ENCODE measurements around the gene NUCB1.

GRCh38 chr19:48967346-48968178, 67.5 kb downstream of the NUCB1 start:
- TF ChIP-seq CTCF (conservative IDR thresholded peaks at IDR 0.05; ENCODE audit: low read length): no peak
- no peak for TF ChIP-seq EZH2phosphoT487 (IDR thresholded peaks at IDR 0.05; ENCODE audit: borderline replicate concordance)
